SU-DHL-6 (cell line): Measurements from ENCODE around the gene ACAA1.

ENCODE experiments used
- H2AFZ ChIP-seq: fragments of 200-600 bp; sonication (generic); 2 replicates; pipeline ENCODE4 v1.6.1; 2014; ENCODE audit warnings: low read depth, mild to moderate bottlenecking, moderate library complexity, mixed read lengths, antibody characterized with exemption, low read length; ENCODE audit not compliant: severe bottlenecking
- H3F3A ChIP-seq: fragments of 200-600 bp; shearing (Covaris generic); 2 replicates; pipeline ENCODE4 v1.6.0; 2016; ENCODE audit warnings: antibody characterized with exemption, mild to moderate bottlenecking; ENCODE audit not compliant: insufficient read depth
- H3K27ac ChIP-seq: fragments of 200-600 bp; sonication (generic); 2 replicates; pipeline ENCODE4 v1.5.1; 2016; ENCODE audit warnings: low read depth, mild to moderate bottlenecking, low read length, moderate library complexity, mixed read lengths
- H3K27me3 ChIP-seq: fragments of 200-600 bp; sonication (generic), shearing (Covaris generic); 2 replicates; pipeline ENCODE4 v1.6.0; 2014; ENCODE audit warnings: mild to moderate bottlenecking, low read length
- H3K36me3 ChIP-seq: fragments of 200-600 bp; sonication (generic); 2 replicates; pipeline ENCODE4 v1.6.1; 2014; ENCODE audit warnings: mild to moderate bottlenecking, low read length, mixed read lengths
- H3K4me2 ChIP-seq: fragments of 300-600, 200-600 bp; shearing (Covaris generic), sonication (generic); 2 replicates; pipeline ENCODE4 v1.6.0; 2014; ENCODE audit warnings: low read length, low read depth, mild to moderate bottlenecking; ENCODE audit not compliant: poor library complexity, severe bottlenecking
- H3K4me3 ChIP-seq: fragments of 200-600 bp; sonication (generic); 2 replicates; pipeline ENCODE4 v1.5.1; 2014; ENCODE audit warnings: antibody characterized with exemption, low read length, mild to moderate bottlenecking, mixed read lengths; ENCODE audit not compliant: insufficient read depth, poor library complexity, severe bottlenecking
- H3K79me2 ChIP-seq: fragments of 200-600 bp; sonication (generic); 2 replicates; pipeline ENCODE4 v1.6.1; 2014; ENCODE audit warnings: mild to moderate bottlenecking, low read length, moderate library complexity; ENCODE audit not compliant: insufficient read depth
- H3K9ac ChIP-seq: fragments of 200-600 bp; sonication (generic); 2 replicates; pipeline ENCODE4 v1.7.0; 2014; ENCODE audit warnings: mild to moderate bottlenecking, low read length
- H3K9me2 ChIP-seq: fragments of 200-600 bp; sonication (generic); replicated peaks from 2 replicates; pipeline ENCODE4 v1.6.1; 2014; ENCODE audit warnings: low read length; ENCODE audit not compliant: insufficient read depth
- H3K9me3 ChIP-seq: fragments of 200-600 bp; sonication (generic); 2 replicates; pipeline ENCODE4 v1.6.1; 2014; ENCODE audit warnings: low read length, mixed read lengths; ENCODE audit not compliant: insufficient read depth
- H4K20me1 ChIP-seq: fragments of 200-600 bp; sonication (generic); 2 replicates; pipeline ENCODE4 v1.6.1; 2014; ENCODE audit warnings: low read depth, mild to moderate bottlenecking, antibody characterized with exemption, low read length, moderate library complexity, mixed read lengths
- CTCF ChIP-seq: fragments of 200-600 bp; sonication (generic); IDR thresholded peaks from one replicate; pipeline ENCODE4 v1.5.1; 2017; ENCODE audit warnings: antibody characterized with exemption, mild to moderate bottlenecking, low read length, moderate library complexity; ENCODE audit not compliant: insufficient read depth, poor library complexity, severe bottlenecking
- EZH2phosphoT487 ChIP-seq: fragments of 200-600 bp; sonication (generic), shearing (Covaris generic); conservative IDR thresholded peaks from 2 replicates; pipeline ENCODE4 v1.6.1; 2018; ENCODE audit warnings: mild to moderate bottlenecking, antibody characterized with exemption, low read length, moderate library complexity, mixed read lengths

ACAA1 gene

DNA sequence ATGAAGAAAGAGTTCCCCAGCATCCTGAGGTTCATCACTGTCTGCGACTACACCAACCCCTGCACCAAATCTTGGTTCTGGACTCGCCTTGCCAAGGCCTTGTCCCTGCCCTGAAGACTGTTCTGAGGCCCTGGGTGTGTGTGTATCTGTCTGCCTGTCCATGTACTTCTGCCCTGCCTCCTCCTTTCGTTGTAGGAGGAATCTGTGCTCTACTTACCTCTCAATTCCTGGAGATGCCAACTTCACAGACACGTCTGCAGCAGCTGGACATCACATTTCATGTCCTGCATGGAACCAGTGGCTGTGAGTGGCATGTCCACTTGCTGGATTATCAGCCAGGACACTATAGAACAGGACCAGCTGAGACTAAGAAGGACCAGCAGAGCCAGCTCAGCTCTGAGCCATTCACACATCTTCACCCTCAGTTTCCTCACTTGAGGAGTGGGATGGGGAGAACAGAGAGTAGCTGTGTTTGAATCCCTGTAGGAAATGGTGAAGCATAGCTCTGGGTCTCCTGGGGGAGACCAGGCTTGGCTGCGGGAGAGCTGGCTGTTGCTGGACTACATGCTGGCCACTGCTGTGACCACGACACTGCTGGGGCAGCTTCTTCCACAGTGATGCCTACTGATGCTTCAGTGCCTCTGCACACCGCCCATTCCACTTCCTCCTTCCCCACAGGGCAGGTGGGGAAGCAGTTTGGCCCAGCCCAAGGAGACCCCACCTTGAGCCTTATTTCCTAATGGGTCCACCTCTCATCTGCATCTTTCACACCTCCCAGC is 4.4 kb upstream of the ACAA1 start:
- Histone ChIP-seq H3K9ac (no peak overlapping the region), H3K9me3 (0 out of 2 replicates have a peak, but pooled peaks cover 4% of the 10 kb centered on the region), H3K27me3 (no peaks in the 10 kb centered on the region), H3K4me2 (no peak overlapping the region), H3K9me2 (no peaks in the 10 kb centered on the region), H2AFZ (no peak overlapping the region), H3K36me3 (no peaks in the 10 kb centered on the region), H3F3A (no peaks in the 10 kb centered on the region), H3K79me2 (peaks cover 12% of the 10 kb centered on the region), H3K27ac (no peak overlapping the region), H3K4me3 (no peak overlapping the region), H4K20me1 (no peaks in the 10 kb centered on the region)
- TF ChIP-seq EZH2phosphoT487: no peak

- Histone ChIP-seq H3K79me2 (peaks cover 15% of the 10 kb centered on the region), H4K20me1 (no peaks in the 10 kb centered on the region), H3K9me2 (no peaks in the 10 kb centered on the region), H2AFZ (no peak overlapping the region), H3K27me3 (no peaks in the 10 kb centered on the region), H3K4me2 (no peak overlapping the region), H3K9ac (no peak overlapping the region), H3K27ac (no peak overlapping the region), H3K4me3 (no peak overlapping the region), H3K36me3 (no peaks in the 10 kb centered on the region), H3F3A (no peaks in the 10 kb centered on the region), H3K9me3 (no peaks in the 10 kb centered on the region)
- TF ChIP-seq CTCF (no peak), EZH2phosphoT487 (no peak)
Observed at GRCh38 chr3:38140326-38141172, 3.6 kb upstream of the ACAA1 start.

DNA sequence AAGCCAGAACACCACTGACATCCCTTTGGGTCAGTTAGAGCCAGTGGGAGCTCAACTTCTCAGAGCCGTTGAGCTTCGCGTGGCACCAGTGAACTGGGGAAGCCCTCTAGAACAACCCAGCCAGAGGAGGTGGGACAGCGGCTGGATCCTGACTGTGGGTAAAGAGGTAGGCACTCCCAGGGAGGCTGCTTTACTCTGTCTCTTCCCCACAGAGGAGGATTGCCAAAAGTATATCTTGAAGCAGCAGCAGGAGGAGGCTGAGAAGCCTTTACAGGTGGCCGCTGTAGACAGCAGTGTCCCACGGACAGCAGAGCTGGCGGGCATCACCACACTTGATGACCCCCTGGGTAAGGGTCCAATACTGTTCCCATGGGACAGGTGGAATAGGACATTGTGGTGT is 2.7 kb upstream of the ACAA1 start:
- peak overlapping the region; percentile 68 for H3K4me2 ChIP-seq
- no peak overlapping the region for H2AFZ ChIP-seq
- H3K4me3 ChIP-seq: peak overlapping the region; percentile 78
- H3K9ac ChIP-seq: peak overlapping the region; percentile 86
- H3K9me3 ChIP-seq: no peaks in the 10 kb centered on the region
- no peaks in the 10 kb centered on the region for H3K9me2 ChIP-seq
- H3K27me3 ChIP-seq: no peaks in the 10 kb centered on the region
- peaks cover 15% of the 10 kb centered on the region for H3K79me2 ChIP-seq
- no peaks in the 10 kb centered on the region for H4K20me1 ChIP-seq
- peak overlapping the region; percentile 46; the same call in 1 of the 2 replicates for H3K27ac ChIP-seq
- no peak for TF ChIP-seq EZH2phosphoT487
- no peak for TF ChIP-seq CTCF
- no peaks in the 10 kb centered on the region for H3F3A ChIP-seq
- no peaks in the 10 kb centered on the region for H3K36me3 ChIP-seq
